GM13976 (cell line): ENCODE data around the gene DSCAML1.

ENCODE experiments used
- DNase-seq: peaks from one replicate; pipeline ENCODE4 v3.0.0; 2012; ENCODE audit warnings: low spot score
- in situ Hi-C: fragments of 300-500 bp; cut with MboI; formaldehyde crosslinking; loops from one replicate; pipeline ENCODE4 v1.12.0; 2022; ENCODE audit warnings: low sequenced_read_pairs, mixed read lengths, inconsistent platforms; ENCODE audit not compliant: unreplicated experiment
- TF ChIP-seq, protein P1 (sequence below): IDR thresholded peaks from 2 replicates; pipeline ENCODE4 v1.5.1; 2012; ENCODE audit warnings: borderline replicate concordance, mild to moderate bottlenecking; ENCODE audit not compliant: insufficient read depth; ENCODE audit errors: extremely low read depth, missing control alignments, control extremely low read depth

Gene DSCAML1

DNA sequence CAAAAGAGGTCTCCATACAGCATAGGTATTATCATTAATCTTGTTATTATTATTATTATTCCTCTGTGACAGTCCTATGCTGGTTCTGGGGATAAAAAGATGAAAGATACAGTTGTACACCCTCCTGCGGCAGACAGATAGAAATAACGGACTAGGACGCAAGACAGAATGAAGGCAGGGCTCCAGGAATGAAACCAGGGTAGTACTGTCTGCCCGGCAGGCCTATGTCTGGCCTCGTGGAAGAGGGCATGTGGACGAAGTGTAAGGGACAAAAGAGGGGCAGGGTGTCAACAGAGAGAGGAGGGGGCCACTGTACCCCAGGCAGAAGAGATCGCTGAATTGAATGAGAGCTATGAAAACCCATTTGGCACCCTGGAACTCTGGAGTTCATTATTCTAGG lies 25.2 kb downstream of the DSCAML1 start:
- no peak for DNase-seq
- TF ChIP-seq, protein P1, sequence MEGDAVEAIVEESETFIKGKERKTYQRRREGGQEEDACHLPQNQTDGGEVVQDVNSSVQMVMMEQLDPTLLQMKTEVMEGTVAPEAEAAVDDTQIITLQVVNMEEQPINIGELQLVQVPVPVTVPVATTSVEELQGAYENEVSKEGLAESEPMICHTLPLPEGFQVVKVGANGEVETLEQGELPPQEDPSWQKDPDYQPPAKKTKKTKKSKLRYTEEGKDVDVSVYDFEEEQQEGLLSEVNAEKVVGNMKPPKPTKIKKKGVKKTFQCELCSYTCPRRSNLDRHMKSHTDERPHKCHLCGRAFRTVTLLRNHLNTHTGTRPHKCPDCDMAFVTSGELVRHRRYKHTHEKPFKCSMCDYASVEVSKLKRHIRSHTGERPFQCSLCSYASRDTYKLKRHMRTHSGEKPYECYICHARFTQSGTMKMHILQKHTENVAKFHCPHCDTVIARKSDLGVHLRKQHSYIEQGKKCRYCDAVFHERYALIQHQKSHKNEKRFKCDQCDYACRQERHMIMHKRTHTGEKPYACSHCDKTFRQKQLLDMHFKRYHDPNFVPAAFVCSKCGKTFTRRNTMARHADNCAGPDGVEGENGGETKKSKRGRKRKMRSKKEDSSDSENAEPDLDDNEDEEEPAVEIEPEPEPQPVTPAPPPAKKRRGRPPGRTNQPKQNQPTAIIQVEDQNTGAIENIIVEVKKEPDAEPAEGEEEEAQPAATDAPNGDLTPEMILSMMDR: no peak
- in situ Hi-C loops: no loop called here

DNA sequence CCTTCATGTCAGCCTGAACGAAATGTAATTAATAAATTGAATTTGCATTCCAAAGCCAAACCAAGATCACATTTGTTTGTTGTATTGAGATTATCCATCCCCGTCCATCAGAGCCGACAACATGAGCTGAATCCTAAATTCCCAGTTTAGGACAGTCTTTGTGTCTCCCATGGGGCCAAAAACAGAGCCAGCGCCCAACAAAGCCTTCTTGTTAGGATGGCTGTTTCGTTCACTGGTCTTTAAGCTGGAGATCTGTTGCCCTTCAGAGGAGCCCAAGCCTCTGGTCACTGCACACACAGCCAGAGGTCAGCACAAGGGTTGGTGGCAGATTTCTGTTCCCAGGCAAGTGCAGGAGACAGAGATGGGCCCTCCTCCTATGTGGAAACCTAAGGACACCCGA lies 25.8 kb downstream of the DSCAML1 start:
- in situ Hi-C loops: no loop called here
- TF ChIP-seq, protein P1: no peak
- DNase-seq: no peak

DNA sequence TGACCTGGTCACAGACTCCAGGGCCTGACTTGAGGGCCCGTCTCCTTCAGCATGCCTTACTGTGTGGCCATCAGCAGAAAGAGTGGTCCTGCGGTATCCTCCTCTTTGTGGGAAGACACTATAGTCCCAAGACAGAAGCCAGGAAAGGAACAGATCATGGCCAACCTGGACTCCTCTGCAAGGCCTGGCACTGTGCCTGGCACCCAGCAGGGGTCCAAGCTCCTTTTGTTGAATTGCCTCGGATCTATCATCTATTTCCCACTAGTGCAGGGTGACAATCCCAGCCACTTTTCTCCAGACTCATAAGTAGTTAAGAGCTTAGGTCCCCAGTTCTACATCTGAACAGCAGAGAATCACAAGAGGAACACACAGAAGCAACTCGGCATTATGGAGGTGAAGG lies 27.0 kb downstream of the DSCAML1 start:
- no peak for DNase-seq
- TF ChIP-seq, protein P1: no peak
- in situ Hi-C loops: no loop called here

DNA sequence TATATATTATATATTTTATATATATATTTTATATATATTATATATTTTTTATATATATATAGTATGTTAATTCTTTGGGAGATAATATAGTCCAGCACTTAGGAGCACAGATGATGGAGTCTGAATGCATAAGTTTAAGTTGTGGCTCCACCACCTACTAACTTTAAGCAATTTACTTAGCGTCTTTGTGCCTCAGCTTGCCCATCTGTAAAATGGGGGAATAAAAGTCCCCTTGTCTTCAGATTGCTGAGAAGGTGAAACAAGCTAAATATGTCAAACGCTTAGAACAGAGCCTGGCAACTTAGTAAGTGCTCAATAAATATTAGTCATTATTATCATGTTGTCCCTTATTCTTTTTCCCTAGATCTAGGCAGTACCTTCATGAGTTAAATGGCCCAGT lies 27.5 kb downstream of the DSCAML1 start:
- in situ Hi-C loops: no loop called here
- DNase-seq: no peak
- TF ChIP-seq, protein P1: no peak

DNA sequence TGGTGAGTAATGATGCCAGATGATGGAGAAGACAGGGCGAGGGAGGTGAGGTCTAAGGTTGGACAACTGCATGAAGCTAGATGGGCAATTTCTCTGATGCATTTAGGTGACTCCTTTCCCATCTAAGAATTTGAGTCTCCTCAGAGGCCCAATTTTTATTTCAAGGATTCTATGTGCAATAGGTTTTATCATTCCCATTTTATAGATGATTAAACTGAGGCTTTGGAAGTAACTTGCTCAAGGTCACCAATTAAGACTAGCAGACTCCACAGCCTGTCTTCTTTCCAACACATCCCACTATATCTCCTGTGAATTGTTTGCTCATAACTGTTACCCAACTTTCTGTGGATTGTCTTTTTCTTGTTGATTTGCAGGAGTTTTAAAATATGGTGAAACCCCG lies 28.5 kb downstream of the DSCAML1 start:
- no peak for DNase-seq
- in situ Hi-C loops: no loop called here
- TF ChIP-seq, protein P1: no peak

DNA sequence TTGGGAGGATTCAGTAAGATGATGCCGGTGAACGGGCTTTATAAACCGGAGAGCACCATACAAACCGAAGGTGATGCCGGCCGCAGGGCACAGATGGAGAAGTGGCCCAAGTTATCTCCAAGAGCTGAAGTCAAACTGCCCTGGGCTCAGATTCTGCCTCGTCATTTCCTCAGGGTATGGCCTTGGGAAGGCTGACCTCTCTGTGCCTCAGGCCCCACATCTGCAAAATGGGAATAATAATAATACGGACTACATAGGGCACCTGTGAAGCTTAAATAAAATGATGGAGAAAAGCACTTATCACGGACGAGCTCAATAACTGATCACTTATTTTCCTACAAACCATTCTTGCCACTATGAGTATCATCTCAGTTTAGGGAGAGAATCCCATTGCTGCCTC lies 29.9 kb downstream of the DSCAML1 start:
- in situ Hi-C loops: no loop called here
- TF ChIP-seq, protein P1: no peak
- no peak for DNase-seq

DNA sequence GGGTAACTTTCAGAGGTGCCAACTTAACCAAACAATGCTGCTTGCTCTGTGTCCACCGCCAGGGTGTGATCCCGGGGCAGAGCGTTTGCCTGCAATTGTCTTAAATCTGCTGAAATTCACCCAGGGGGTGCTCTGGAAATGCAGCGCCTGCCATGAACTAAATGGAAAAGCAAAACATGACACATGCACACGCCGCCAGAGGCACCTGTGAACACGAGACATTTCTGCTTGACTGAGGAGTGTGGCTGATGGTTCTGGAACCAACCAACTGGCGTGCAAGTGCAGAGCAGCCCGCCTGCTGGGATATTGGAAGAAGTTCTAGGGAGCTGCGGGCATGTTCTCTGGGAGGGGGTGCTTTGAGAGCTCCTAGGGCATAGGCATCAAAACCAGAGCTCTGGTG lies 30.4 kb downstream of the DSCAML1 start:
- in situ Hi-C loops: no loop called here
- DNase-seq: no peak
- TF ChIP-seq, protein P1: no peak
